ENCODE data around the gene R3HDML. TPM values are rescaled to one million over a fixed set of nuclear protein-coding genes. Genes with fewer than 3 reads are reported as not detected.
A peak's percentile ranks its signal among the peaks of the same experiment; 100 is the strongest.

Gene R3HDML
- total and polyA plus RNA-seq, 9 of the 15 experiments (the other 6 are each of a cell fraction or from before 2014, with no cell fraction given): not detected

- TF ChIP-seq XRCC5 (IDR thresholded peaks at IDR 0.05; ENCODE audit: low read depth, low read length) (peak; percentile 70; the same call in 1 of the 2 replicates), ATF3 (IDR thresholded peaks at IDR 0.05) (peak; percentile 46; the same call in 1 of the 2 replicates), ATF3 (CRISPR knock-in tag; conservative IDR thresholded peaks at IDR 0.05) (no peak), MCM5 (IDR thresholded peaks at IDR 0.05; ENCODE audit: low read depth) (no peak), CTBP1 (IDR thresholded peaks at IDR 0.05; ENCODE audit: borderline replicate concordance) (peak; percentile 33; the same call in 1 of the 2 replicates), GTF2F1 (IDR thresholded peaks at IDR 0.05; ENCODE audit: low read depth, low read length) (no peak), ZNF143 (CRISPR knock-in tag; IDR thresholded peaks at IDR 0.05) (no peak), ZNF609 (CRISPR knock-in tag; IDR thresholded peaks at IDR 0.05; ENCODE audit: borderline replicate concordance) (no peak), CREM (IDR thresholded peaks at IDR 0.05; ENCODE audit: low read depth) (peak; percentile 46; the same call in 1 of the 2 replicates), NEUROD1 (IDR thresholded peaks at IDR 0.05; ENCODE audit: borderline replicate concordance, low read depth, low read length, partially characterized antibody) (no peak), MCM2 (IDR thresholded peaks at IDR 0.05; ENCODE audit: low read depth) (no peak), FOXK2 (conservative IDR thresholded peaks at IDR 0.05 in 1 of 2, IDR thresholded peaks at IDR 0.05 in 1 of 2; ENCODE audit: low read depth in 2 of 2) (no peak)
These were observed 47.7 kb downstream of the R3HDML start (continued) for GRCh38 chr20:44384423-44385027.

Measured in K562 (cell line).